Endodermal cell (in vitro differentiated cells): ENCODE data around the gene CROCC2. TPM values are rescaled to one million over a fixed set of nuclear protein-coding genes. Genes with fewer than 3 reads are reported as not detected.

Source experiments
- DNase-seq: peaks from one replicate; pipeline ENCODE4 v3.0.0-alpha.2; 2017
- H3K27ac ChIP-seq: 2 replicates; pipeline ENCODE4 v1.5.1; 2013; ENCODE audit warnings: mild to moderate bottlenecking, low read depth, low read length, moderate library complexity
- H3K27me3 ChIP-seq: 2 replicates; pipeline ENCODE4 v1.6.1; 2013; ENCODE audit warnings: mild to moderate bottlenecking, low read length, moderate library complexity; ENCODE audit not compliant: insufficient read depth, control insufficient read depth, poor library complexity, severe bottlenecking
- H3K36me3 ChIP-seq: 2 replicates; pipeline ENCODE4 v1.7.0; 2013; ENCODE audit warnings: mild to moderate bottlenecking, low read length, moderate library complexity; ENCODE audit not compliant: control insufficient read depth, insufficient read depth
- H3K4me1 ChIP-seq: one replicate; pipeline ENCODE4 v1.7.0; 2013; ENCODE audit warnings: low read length; ENCODE audit not compliant: control insufficient read depth, insufficient read depth
- H3K4me3 ChIP-seq: 2 replicates; pipeline ENCODE4 v1.5.1; 2013; ENCODE audit warnings: mild to moderate bottlenecking, low read length, moderate library complexity
- H3K9ac ChIP-seq: 2 replicates; pipeline ENCODE4 v1.6.1; 2013; ENCODE audit warnings: mild to moderate bottlenecking, low read length, moderate library complexity; ENCODE audit not compliant: poor library complexity, severe bottlenecking; ENCODE audit errors: extremely low read depth
- H3K9me3 ChIP-seq: 2 replicates; pipeline ENCODE4 v1.6.1; 2013; ENCODE audit warnings: mild to moderate bottlenecking, low read length, moderate library complexity; ENCODE audit not compliant: control insufficient read depth
- H3K27ac Mint-ChIP-seq: 2 replicates; pipeline ENCODE4 v1.8.0; 2020; ENCODE audit warnings: mixed read lengths
- H3K27me3 Mint-ChIP-seq: 2 replicates; pipeline ENCODE4 v1.8.0; 2021; ENCODE audit warnings: mild to moderate bottlenecking, mixed read lengths; ENCODE audit not compliant: insufficient read depth
- H3K36me3 Mint-ChIP-seq: 2 replicates; pipeline ENCODE4 v1.8.0; 2020; ENCODE audit warnings: low read depth, mixed read lengths
- H3K4me1 Mint-ChIP-seq: 2 replicates; pipeline ENCODE4 v1.8.0; 2020; ENCODE audit warnings: mixed read lengths
- H3K4me3 Mint-ChIP-seq: 2 replicates; pipeline ENCODE4 v1.8.0; 2020; ENCODE audit warnings: mild to moderate bottlenecking, moderate library complexity, mixed read lengths
- H3K9me3 Mint-ChIP-seq: 2 replicates; pipeline ENCODE4 v1.8.0; 2020; ENCODE audit warnings: mild to moderate bottlenecking, mixed read lengths
- CTCF ChIP-seq: fragments of 200-600 bp; sonication (generic); conservative IDR thresholded peaks from 2 replicates; pipeline ENCODE4 v1.5.0; 2021; ENCODE audit warnings: antibody characterized with exemption, mild to moderate bottlenecking
- WGBS, 2 experiments: methylation state at CpG; one replicate each; pipeline versions ENCODE4 v1.1.5 to v1.1.7; 2013; ENCODE audit warnings: missing lambda C conversion rate in 2 of 2, mixed read lengths in 1 of 2; ENCODE audit not compliant: insufficient coverage in 1 of 2, insufficient read length in 1 of 2; 5-methylcytosine and 5-hydroxymethylcytosine counted together
- total RNA-seq, 2 donors: library from RNA; stranded (reverse); fragmentation: NEBNext Ultra II Directional in 1 of 2; extraction: Animal tissue kit (Norgen Biotek cat#: 25700) in 1 of 2; gene quantifications; 2 replicates in 1 of 2; 3 replicates in 1 of 2; pipeline ENCODE4 v1.2.1, GENCODE V29; 2021

CROCC2 gene
- total RNA-seq, 2 donors from 2014 or later = not detected

DNA sequence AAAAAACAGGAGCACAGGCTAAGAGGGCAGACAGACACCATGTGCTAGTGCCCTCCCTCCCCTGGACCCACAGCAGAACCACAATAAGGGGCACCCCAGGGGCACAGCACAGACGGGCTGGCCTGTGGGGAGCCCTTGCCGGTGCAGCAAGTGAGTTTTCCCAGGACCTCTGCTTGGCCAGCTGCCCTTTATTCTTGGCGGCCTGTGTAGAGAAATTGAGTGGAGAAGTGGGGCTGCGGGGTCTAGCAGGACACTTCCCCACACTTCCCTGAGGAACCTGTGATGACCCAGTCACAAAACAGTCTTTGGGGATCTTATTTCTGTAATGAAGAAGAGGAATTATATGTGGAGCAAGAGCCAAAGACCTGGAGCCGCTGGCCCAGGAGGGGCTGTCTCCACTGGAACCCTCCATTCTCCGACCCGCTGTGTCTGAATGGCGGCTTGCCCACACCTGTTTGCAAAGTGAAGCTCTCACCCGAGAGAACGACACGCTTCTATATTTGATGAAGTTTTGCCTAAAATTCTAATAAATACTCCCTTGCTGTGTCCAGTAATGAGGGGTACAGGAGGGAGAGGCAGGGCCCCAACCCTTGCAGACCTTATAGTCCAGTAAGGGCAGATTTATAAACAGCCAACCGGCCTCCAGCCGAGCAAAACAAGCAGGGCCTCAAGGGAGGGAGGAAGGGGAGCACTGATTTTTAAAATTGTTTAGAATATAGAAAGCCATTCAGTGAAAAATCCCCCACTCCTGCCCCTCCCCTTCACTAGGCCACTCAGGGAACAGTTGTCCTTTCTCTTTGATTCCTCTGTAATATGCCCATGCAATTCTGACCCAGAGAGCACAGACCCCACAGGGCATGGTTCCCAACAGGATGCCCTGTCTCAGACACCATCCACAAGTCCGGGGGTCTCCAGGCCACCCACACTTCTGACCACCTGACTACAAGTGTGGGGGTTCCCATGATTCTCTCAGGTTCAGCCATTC, 47.6 kb downstream of the CROCC2 start:
- DNase-seq = peak; percentile 26
- H3K27me3 ChIP-seq = no peaks in the 10 kb centered on the region
- no peaks in the 10 kb centered on the region for H3K36me3 ChIP-seq
- no peak for TF ChIP-seq CTCF
- H3K27ac ChIP-seq = no peak overlapping the region
- Mint-ChIP-seq H3K4me3 (no peak overlapping the region), H3K27me3 (no peaks in the 10 kb centered on the region), H3K36me3 (no peaks in the 10 kb centered on the region), H3K27ac (no peak overlapping the region), H3K9me3 (no peaks in the 10 kb centered on the region), H3K4me1 (peaks cover 6% of the 10 kb centered on the region)
- no peak overlapping the region for H3K4me3 ChIP-seq
- H3K4me1 ChIP-seq = no peaks in the 10 kb centered on the region
- no peaks in the 10 kb centered on the region for H3K9me3 ChIP-seq
- no peak overlapping the region for H3K9ac ChIP-seq
- WGBS, 2 experiments = 86 to 94% methylated on average over 3 to 14 of the region's 14 CpGs

- Mint-ChIP-seq H3K27ac (no peak overlapping the region), H3K9me3 (no peaks in the 10 kb centered on the region), H3K4me3 (no peak overlapping the region), H3K36me3 (no peaks in the 10 kb centered on the region), H3K4me1 (peaks cover 3% of the 10 kb centered on the region), H3K27me3 (no peaks in the 10 kb centered on the region)
- H3K9ac ChIP-seq = no peak overlapping the region
- WGBS, 2 experiments = 47 to 66% methylated on average over 9 to 15 of the region's 15 CpGs
- H3K9me3 ChIP-seq = no peaks in the 10 kb centered on the region
- H3K4me1 ChIP-seq = no peaks in the 10 kb centered on the region
- DNase-seq = peak; percentile 40
- no peak overlapping the region for H3K27ac ChIP-seq
- no peak overlapping the region for H3K4me3 ChIP-seq
- H3K27me3 ChIP-seq = no peaks in the 10 kb centered on the region
- no peak for TF ChIP-seq CTCF
- H3K36me3 ChIP-seq = no peaks in the 10 kb centered on the region
Measured at GRCh38 chr2:240954436-240955305, 48.5 kb downstream of the CROCC2 start.

- Histone ChIP-seq H3K27me3 (no peaks in the 10 kb centered on the region), H3K36me3 (no peaks in the 10 kb centered on the region), H3K9me3 (no peaks in the 10 kb centered on the region), H3K27ac (no peak overlapping the region), H3K4me1 (no peaks in the 10 kb centered on the region), H3K9ac (no peak overlapping the region), H3K4me3 (no peak overlapping the region)
- no peaks in the 10 kb centered on the region for H3K9me3 Mint-ChIP-seq
- no peak overlapping the region for H3K4me3 Mint-ChIP-seq
- peak; percentile 31 for DNase-seq
- H3K36me3 Mint-ChIP-seq = no peaks in the 10 kb centered on the region
- H3K27ac Mint-ChIP-seq = no peak overlapping the region
- H3K27me3 Mint-ChIP-seq = no peaks in the 10 kb centered on the region
- no peak for TF ChIP-seq CTCF
- 88 to 92% methylated on average over 4 to 17 of the region's 17 CpGs for WGBS, 2 experiments
- H3K4me1 Mint-ChIP-seq = peaks cover 3% of the 10 kb centered on the region
Measured at GRCh38 chr2:240955306-240956170, 49.4 kb downstream of the CROCC2 start.
